Lower leg skin (tissue), 4 donors: ENCODE measurements around the gene FBXL13. TPM values are rescaled to one million over a fixed set of nuclear protein-coding genes. Genes with fewer than 3 reads are reported as not detected.
"Not testable (repeated sequence)": the region's sequence is repeated elsewhere in the genome, so short reads cannot be mapped to it uniquely, and the experiment has no call there.

Experiments
- DNase-seq, 2 donors: peaks; one replicate each; pipeline ENCODE4 v3.0.0-alpha.2; 2019; ENCODE audit warnings: low spot score in 2 of 2
- H3K4me3 ChIP-seq: fragments of 200-600 bp; sonication (generic); 2 replicates; pipeline ENCODE4 v1.5.1; 2017; ENCODE audit warnings: mild to moderate bottlenecking, low read depth; ENCODE audit not compliant: poor library complexity, severe bottlenecking
- CTCF ChIP-seq, 3 donors: fragments of 450-650 bp; IDR thresholded peaks; one replicate each; pipeline ENCODE4 v1.5.1; 2016; ENCODE audit warnings: antibody characterized with exemption in 3 of 3, mild to moderate bottlenecking in 3 of 3, moderate library complexity in 2 of 3
- POLR2A ChIP-seq, 2 donors: fragments of 450-650 bp; IDR thresholded peaks; one replicate each; pipeline ENCODE4 v1.6.1; 2016 to 2017; ENCODE audit warnings: antibody characterized with exemption in 2 of 2, mild to moderate bottlenecking in 1 of 2, moderate library complexity in 1 of 2
- WGBS, 2 donors: methylation state at CpG; one replicate each; pipeline ENCODE4 v1.1.5; 2018; 5-methylcytosine and 5-hydroxymethylcytosine counted together
- intact Hi-C: fragments of 100-400 bp; cut with DNase I; formaldehyde crosslinking; loops from one replicate; pipeline ENCODE4 v1.15.0; 2023; ENCODE audit warnings: low total_unique reads
- total RNA-seq, 4 donors: library from RNA; depleted of rRNA; stranded (reverse); fragments of >200 nt; gene quantifications; one replicate each; pipeline ENCODE4 v1.1.0, GENCODE V29; 2016

Gene FBXL13
- total RNA-seq, 4 donors from 2014 or later: 0.78 to 1.5 (median 1.1) TPM; not detected in 1

GRCh38 chr7:102849079-102849478 lies 225.5 kb downstream of the FBXL13 start:
- TF ChIP-seq POLR2A (IDR thresholded peaks at IDR 0.05) (no peak), CTCF (IDR thresholded peaks at IDR 0.05) (no peak)
- intact Hi-C loops: no loop called here
- no peak overlapping the region for H3K4me3 ChIP-seq
- 60 to 73% methylated on average over 5 of the region's 5 CpGs for whole genome bisulfite sequencing, 2 donors
- DNase-seq: no peak

- WGBS, 2 donors: 89 to 95% methylated on average over 2 of the region's 2 CpGs
- no peak for TF ChIP-seq CTCF (IDR thresholded peaks at IDR 0.05)
- no peak for TF ChIP-seq POLR2A (IDR thresholded peaks at IDR 0.05)
- no peak for DNase-seq
- intact Hi-C loops: no loop called here
- no peak overlapping the region for H3K4me3 ChIP-seq
These were observed 229.2 kb downstream of the FBXL13 start for GRCh38 chr7:102845346-102845745.

GRCh38 chr7:102843850-102844249 lies 230.7 kb downstream of the FBXL13 start:
- no peak for TF ChIP-seq CTCF (IDR thresholded peaks at IDR 0.05)
- no peak for TF ChIP-seq POLR2A (IDR thresholded peaks at IDR 0.05)
- no peak for DNase-seq
- WGBS, 2 donors: 75 to 93% methylated on average over 3 of the region's 3 CpGs
- no peak overlapping the region for H3K4me3 ChIP-seq
- intact Hi-C loops: no loop called here

GRCh38 chr7:102842284-102842683 lies 232.3 kb downstream of the FBXL13 start:
- no peak for DNase-seq
- TF ChIP-seq CTCF (IDR thresholded peaks at IDR 0.05) (no peak), POLR2A (IDR thresholded peaks at IDR 0.05) (no peak)
- intact Hi-C loops: no loop called here
- H3K4me3 ChIP-seq: no peak overlapping the region

GRCh38 chr7:102841290-102841689 lies 233.3 kb downstream of the FBXL13 start:
- TF ChIP-seq CTCF (IDR thresholded peaks at IDR 0.05) (no peak), POLR2A (IDR thresholded peaks at IDR 0.05) (no peak)
- DNase-seq: no peak
- WGBS, 2 donors: 41 to 60% methylated on average over 2 of the region's 2 CpGs
- intact Hi-C loops: no loop called here
- no peak overlapping the region for H3K4me3 ChIP-seq

GRCh38 chr7:102840404-102840803 lies 234.2 kb downstream of the FBXL13 start:
- 91 to 94% methylated on average over 3 of the region's 3 CpGs for WGBS, 2 donors
- intact Hi-C loops: no loop called here
- no peak overlapping the region for H3K4me3 ChIP-seq
- TF ChIP-seq POLR2A (IDR thresholded peaks at IDR 0.05): no peak
- no peak for TF ChIP-seq CTCF (IDR thresholded peaks at IDR 0.05)
- DNase-seq: no peak

- WGBS, 2 donors: 90 to 91% methylated on average over 10 of the region's 10 CpGs
- DNase-seq, intact Hi-C loops, H3K4me3 ChIP-seq: not testable (repeated sequence)
These were observed 236.0 kb downstream of the FBXL13 start for GRCh38 chr7:102838572-102839101.
